ENCODE measurements around the gene SLC5A12. TPM values are rescaled to one million over a fixed set of nuclear protein-coding genes. Genes with fewer than 3 reads are reported as not detected.

SLC5A12 gene, protein sequence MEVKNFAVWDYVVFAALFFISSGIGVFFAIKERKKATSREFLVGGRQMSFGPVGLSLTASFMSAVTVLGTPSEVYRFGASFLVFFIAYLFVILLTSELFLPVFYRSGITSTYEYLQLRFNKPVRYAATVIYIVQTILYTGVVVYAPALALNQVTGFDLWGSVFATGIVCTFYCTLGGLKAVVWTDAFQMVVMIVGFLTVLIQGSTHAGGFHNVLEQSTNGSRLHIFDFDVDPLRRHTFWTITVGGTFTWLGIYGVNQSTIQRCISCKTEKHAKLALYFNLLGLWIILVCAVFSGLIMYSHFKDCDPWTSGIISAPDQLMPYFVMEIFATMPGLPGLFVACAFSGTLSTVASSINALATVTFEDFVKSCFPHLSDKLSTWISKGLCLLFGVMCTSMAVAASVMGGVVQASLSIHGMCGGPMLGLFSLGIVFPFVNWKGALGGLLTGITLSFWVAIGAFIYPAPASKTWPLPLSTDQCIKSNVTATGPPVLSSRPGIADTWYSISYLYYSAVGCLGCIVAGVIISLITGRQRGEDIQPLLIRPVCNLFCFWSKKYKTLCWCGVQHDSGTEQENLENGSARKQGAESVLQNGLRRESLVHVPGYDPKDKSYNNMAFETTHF
- total RNA-seq: not detected in 2 replicates

DNA sequence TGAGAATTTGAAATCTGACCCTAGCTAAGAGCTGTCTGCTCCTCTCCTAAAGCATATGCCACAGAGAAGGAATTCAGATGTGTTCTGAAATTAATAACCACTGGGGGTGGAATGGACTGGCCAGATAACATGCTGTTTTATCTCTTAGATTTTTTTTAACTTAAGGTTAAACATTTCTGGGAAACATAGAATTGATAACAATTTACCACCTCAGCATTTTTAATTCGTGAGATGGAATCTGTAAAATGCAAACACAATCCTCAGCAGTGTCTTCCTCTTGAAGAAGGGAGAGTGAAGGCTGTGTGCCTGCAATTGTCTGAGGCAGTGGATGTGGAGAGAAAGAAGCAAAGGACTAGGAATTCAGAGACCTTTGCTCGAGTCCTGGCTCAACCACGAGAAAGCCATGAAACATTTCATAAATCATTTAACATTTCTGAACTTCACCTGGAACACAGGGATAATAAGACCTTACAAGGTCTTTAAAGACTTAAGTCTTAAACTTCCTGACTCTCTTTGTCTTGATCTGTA is at the start of gene SLC5A12:
Gene SLC5A12, minus strand, starts transcription at position 113 of the 528 bp plus-strand sequence. CDS start 346 bp downstream, outside the sequence.

Other genes starting within 250 kb of the SLC5A12 start
- not detected in 2 replicates for gene MUC15, start 149.8 kb downstream of the SLC5A12 start, total RNA-seq